Measurements from ENCODE around the gene CXorf38. TPM values are rescaled to one million over a fixed set of nuclear protein-coding genes. Genes with fewer than 3 reads are reported as not detected.

The CXorf38 gene, protein sequence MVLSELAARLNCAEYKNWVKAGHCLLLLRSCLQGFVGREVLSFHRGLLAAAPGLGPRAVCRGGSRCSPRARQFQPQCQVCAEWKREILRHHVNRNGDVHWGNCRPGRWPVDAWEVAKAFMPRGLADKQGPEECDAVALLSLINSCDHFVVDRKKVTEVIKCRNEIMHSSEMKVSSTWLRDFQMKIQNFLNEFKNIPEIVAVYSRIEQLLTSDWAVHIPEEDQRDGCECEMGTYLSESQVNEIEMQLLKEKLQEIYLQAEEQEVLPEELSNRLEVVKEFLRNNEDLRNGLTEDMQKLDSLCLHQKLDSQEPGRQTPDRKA
- 10 to 100 TPM; 17.5 to 44.3 (median 39.5) TPM for polyA plus RNA-seq (ENCODE audit: low read depth in 6 of 6)

DNA sequence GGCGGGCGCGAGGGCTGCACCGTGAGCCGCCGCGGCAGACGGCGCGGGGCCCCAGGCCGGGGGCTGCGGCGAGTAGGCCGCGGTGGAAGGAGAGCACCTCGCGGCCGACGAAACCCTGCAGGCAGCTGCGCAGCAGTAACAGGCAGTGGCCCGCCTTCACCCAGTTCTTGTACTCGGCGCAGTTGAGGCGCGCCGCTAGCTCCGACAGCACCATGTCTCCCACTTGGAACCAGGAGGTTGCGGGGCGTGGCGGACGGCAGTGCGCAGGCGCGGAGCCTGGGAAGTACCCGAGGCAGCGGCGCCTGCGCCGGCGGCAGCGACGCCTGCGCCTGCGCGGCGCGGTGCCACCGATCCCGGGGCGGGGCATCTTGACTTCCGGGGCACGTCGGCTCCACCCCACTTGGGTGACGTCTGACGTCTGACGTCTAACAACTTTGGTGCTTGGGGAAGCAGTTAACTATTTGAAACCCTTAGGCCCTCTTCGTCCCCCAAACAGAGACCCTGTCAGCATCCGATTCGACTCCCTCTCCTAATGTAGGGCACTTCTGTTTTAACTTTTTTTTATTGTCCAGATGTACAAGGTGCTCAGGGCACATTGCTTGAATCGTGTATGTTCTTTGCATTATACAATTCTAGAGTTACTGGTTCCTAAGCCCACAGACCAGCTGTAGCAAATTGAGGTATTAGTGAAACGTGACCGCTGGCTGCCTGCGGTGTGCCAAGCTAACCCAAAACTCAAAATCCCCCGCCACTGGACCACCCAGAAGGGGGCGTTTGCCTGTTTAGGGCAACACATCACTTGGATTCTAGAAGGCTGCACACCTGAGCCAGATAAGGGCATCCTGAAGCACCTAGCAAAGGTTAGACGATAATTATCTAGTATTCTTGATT lies at the start of gene CXorf38:
Gene CXorf38, minus strand, starts transcription at position 255 of the 891 bp plus-strand sequence. Its CDS starts 41 bp downstream, at position 214.
- Mint-ChIP-seq H3K27ac (peak within 1 kb of the TSS; percentile 96 to 100 (median 98)), H3K4me1 (peaks cover 33 to 46% (median 38%) of the 10 kb centered on the region in 3 donors), H3K9me3 (no peaks in the 10 kb centered on the region), H3K36me3 (peaks cover 0 to 2% of the 10 kb centered on the region in 2 donors), H3K4me3 (peak within 1 kb of the TSS; percentile 83 to 99 (median 97)), H3K27me3 (no peaks in the 10 kb centered on the region)
- peak; percentile 69 to 71 for ATAC-seq (ENCODE audit: low read depth in 2 of 2)
- DNase-seq: peak; percentile 94

DNA sequence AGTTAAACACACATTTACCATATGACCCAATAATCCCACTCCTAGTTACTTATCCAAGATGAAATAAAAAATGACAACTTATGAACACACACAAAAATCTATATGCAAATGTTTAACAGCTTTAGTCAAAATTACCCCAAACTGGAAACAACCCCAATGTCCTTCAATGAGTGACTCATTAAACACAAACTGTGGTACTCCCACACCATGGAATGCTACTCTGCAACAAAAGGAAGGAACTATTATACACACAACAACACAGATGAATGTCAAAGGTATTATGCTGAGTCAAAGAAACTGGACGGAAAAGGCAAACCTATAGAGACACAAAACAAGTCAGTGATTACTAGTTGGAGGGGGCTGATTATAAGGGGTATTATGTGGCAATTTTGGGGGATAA lies 47.4 kb upstream of the CXorf38 start:
- Mint-ChIP-seq H3K27ac (peak overlapping the region in 3 of 6 donors; percentile 28 to 76 (median 47)), H3K36me3 (peaks cover 18 to 21% of the 10 kb centered on the region in 2 donors), H3K27me3 (no peaks in the 10 kb centered on the region), H3K4me3 (peak overlapping the region in 1 of 8 donors; percentile 2), H3K9me3 (no peaks in the 10 kb centered on the region), H3K4me1 (no peaks in the 10 kb centered on the region)
- DNase-seq (no peak), ATAC-seq (ENCODE audit: low read depth in 2 of 2) (no peak)

DNA sequence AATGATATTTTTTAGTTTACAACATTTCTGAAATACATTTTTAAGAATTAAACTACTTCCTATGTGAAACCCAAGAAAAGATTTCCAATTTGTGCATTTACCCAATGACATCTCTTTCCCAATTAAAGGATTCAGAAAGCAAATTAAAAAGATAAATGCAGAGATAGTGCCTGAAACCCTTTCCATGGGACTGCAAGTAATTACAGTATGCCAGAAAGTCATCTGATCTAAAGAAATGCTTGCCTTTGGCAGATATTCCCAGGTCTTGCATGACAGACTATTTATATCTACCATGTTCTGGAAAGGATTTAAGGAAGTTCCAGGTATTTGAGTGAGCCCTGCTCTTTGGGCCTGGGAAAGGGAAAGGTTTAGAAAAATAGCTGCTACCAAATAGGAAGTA lies 41.6 kb upstream of the CXorf38 start:
- Mint-ChIP-seq H3K4me3 (no peak overlapping the region), H3K27ac (peak overlapping the region in 2 of 6 donors; percentile 24 to 33), H3K9me3 (no peaks in the 10 kb centered on the region), H3K36me3 (peaks cover 25 to 34% of the 10 kb centered on the region in 2 donors), H3K27me3 (no peaks in the 10 kb centered on the region), H3K4me1 (peaks cover 20 to 26% (median 22%) of the 10 kb centered on the region in 3 donors)
- ATAC-seq (ENCODE audit: low read depth in 2 of 2): no peak
- DNase-seq: no peak

DNA sequence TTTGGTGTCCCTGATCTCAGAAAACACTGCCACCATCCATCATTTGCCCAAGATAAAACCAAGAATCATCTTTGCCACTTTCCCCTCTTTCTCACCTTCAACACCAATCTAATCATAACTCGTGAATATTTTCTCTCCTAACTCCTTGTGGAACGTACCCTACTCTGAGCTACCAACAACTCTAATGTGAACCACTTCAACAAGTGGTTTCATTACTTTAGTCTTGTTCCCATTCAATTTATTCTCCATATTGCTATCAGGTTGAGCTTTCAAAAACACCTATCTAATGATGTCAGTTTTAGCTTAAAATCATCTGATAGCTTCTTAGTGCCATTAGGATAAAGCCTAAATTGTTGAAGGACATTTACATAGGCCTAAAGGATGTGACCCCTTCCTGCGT lies 39.8 kb upstream of the CXorf38 start:
- Mint-ChIP-seq H3K9me3 (no peaks in the 10 kb centered on the region), H3K27ac (peak overlapping the region in 5 of 6 donors; percentile 6 to 95 (median 64)), H3K36me3 (peaks cover 17 to 36% of the 10 kb centered on the region in 2 donors)

DNA sequence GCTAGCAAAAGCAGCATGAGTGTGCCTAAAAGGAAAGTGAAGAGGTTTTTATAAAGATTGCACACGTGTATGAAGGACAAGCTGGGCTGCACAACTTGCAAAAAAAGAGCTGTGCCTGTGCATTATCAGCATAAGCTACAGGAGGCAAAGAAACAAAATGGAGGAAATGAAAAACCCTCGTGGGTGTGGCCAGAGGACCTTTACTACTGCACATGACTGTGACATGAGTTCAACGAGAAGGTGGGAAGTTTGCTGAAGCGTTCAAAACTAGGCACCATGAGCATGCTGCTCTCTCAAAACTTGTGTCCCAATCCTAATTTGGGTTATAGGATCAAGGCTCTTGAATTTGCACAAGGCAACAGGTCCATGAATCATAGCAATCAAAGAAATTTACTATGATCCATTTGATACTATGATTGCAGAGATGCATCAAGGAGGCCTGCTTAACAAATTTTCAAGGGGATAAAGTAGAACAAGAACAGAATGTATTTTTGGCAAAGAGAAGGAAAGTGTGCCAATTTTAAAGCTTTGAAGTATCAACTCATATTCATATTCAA lies 38.1 kb upstream of the CXorf38 start:
- peaks cover 17 to 37% of the 10 kb centered on the region in 2 donors for H3K36me3 Mint-ChIP-seq
- H3K27me3 Mint-ChIP-seq: no peaks in the 10 kb centered on the region
- ATAC-seq (ENCODE audit: low read depth in 2 of 2) (peak; percentile 84 to 88), DNase-seq (peak; percentile 12)
- H3K27ac Mint-ChIP-seq: peak overlapping the region in 5 of 6 donors; percentile 2 to 85 (median 43)
- peak overlapping the region in 5 of 8 donors; percentile 1 to 66 (median 29) for H3K4me3 Mint-ChIP-seq
- peaks cover 20 to 26% (median 22%) of the 10 kb centered on the region in 3 donors for H3K4me1 Mint-ChIP-seq
- H3K9me3 Mint-ChIP-seq: no peaks in the 10 kb centered on the region

More for the DNA sequence above, 39.8 kb upstream of the CXorf38 start:
- Mint-ChIP-seq H3K4me1 (peaks cover 20 to 26% (median 22%) of the 10 kb centered on the region in 3 donors), H3K27me3 (no peaks in the 10 kb centered on the region), H3K4me3 (no peak overlapping the region)
- DNase-seq: no peak
- ATAC-seq (ENCODE audit: low read depth in 2 of 2): no peak

DNA sequence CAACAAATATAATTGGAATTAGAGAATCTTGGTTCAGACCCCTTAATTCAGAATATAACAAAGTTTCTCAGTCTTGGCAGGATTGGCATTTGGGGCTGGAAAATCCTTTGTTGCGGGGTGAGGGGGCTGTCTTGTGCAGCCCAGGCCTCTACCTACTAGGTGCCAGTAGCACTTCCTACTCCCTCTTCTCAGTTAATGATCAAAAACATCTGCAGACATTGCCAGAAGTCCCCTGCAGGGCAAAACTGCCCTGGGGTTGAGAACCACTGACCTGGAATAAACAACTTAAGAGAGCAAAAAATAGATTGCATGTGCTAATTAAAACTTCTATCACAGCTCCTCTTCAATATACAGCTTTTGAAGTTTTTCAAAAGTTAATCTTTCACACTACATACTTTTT lies 36.7 kb upstream of the CXorf38 start:
- Mint-ChIP-seq H3K27me3 (no peaks in the 10 kb centered on the region), H3K4me3 (peak overlapping the region in 5 of 8 donors; percentile 35 to 77 (median 66)), H3K4me1 (peaks cover 20 to 26% (median 22%) of the 10 kb centered on the region in 3 donors), H3K27ac (peak overlapping the region in 4 of 6 donors; percentile 51 to 88 (median 74)), H3K36me3 (peaks cover 24 to 48% of the 10 kb centered on the region in 2 donors), H3K9me3 (no peaks in the 10 kb centered on the region)
- DNase-seq (no peak), ATAC-seq (ENCODE audit: low read depth in 2 of 2) (peak in 1 of 2 donors; percentile 53)

DNA sequence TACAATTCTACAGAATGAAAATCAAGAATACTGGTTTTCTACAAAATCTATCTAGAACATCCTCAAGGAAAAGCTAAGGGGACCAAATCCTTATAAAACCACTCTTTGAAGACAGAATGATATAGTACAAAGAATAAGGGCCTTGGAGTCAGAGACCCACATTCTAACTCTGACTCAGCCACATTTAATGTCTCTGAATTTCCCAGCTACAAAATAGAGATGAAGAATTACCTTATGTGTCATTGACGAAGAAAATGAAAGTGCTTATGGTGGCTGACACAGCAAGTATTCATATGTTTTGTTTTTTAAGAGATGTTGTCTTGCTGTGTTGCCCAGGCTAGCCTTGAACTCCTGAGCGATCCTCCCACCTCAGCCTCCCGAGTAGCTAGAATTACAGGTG lies 35.9 kb upstream of the CXorf38 start:
- H3K36me3 Mint-ChIP-seq: peaks cover 27 to 52% of the 10 kb centered on the region in 2 donors
- ATAC-seq (ENCODE audit: low read depth in 2 of 2): no peak
- no peak for DNase-seq

DNA sequence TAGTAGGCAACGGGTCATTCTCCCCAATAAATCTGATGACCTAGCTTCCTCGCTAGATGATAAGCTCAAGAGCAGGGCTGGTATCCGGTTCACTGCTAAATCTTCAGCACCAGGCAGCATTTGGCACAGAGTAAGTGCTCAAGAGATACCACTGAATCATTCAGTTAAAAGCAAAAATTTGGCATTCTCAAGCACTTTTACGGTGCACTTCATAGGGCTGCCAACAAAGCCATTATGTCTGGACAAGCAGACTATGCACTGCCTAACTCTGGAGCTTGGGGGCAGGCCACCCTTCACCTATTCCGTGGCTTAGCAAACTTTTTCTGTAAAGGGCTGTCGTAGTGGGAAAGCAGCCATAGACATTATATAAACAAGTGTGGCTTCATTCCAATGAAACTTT lies 23.8 kb upstream of the CXorf38 start:
- ATAC-seq (ENCODE audit: low read depth in 2 of 2): no peak
- H3K27me3 Mint-ChIP-seq: no peaks in the 10 kb centered on the region

More for the DNA sequence above, 35.9 kb upstream of the CXorf38 start:
- no peaks in the 10 kb centered on the region for H3K9me3 Mint-ChIP-seq
- H3K4me1 Mint-ChIP-seq: peaks cover 20 to 26% (median 22%) of the 10 kb centered on the region in 3 donors
- H3K27ac Mint-ChIP-seq: peak overlapping the region in 2 of 6 donors; percentile 30 to 62
- no peaks in the 10 kb centered on the region for H3K27me3 Mint-ChIP-seq
- H3K4me3 Mint-ChIP-seq: no peak overlapping the region

DNA sequence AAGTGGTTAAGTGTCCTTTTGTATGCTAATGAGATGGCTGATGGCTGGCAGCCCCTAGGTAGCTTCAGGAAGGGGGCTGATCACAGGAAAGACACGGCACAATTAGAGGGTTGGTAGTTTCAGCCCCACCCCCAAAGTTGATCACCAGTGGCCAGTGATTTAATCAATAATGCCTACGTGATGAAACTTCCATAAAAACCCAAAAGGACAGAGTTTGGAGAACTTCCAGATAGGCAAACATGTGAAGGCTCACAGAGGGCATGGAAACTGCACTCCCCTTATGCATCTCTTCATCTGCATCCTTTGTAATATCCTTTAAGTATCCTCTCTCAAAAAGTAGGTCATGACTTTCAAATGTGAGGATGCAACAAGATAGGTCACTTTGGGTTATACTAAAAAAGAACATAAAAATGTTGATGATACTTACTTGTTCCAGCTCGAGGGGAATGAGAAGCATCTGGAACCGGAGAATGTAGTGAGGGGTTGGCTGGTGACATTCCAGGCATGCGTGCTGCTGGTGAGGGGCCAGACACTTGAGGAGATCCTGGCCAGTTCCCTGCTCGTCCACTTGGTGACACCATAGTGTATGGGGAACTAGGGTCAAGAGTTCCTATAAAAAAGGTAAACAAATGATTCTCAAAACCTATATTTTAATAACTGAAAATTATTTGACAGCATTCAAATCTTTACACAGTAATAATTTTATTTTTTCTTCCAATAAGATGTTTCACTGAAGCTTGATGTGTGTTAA lies 16.7 kb upstream of the CXorf38 start:
- Mint-ChIP-seq H3K4me3 (no peak overlapping the region), H3K27ac (peak overlapping the region in 1 of 6 donors; percentile 56), H3K36me3 (peaks cover 53 to 61% of the 10 kb centered on the region in 2 donors)

More for the DNA sequence above, 23.8 kb upstream of the CXorf38 start:
- no peak overlapping the region for H3K4me3 Mint-ChIP-seq
- no peaks in the 10 kb centered on the region for H3K9me3 Mint-ChIP-seq
- H3K4me1 Mint-ChIP-seq: no peaks in the 10 kb centered on the region
- peaks cover 46 to 47% of the 10 kb centered on the region in 2 donors for H3K36me3 Mint-ChIP-seq
- DNase-seq: no peak
- H3K27ac Mint-ChIP-seq: no peak overlapping the region

DNA sequence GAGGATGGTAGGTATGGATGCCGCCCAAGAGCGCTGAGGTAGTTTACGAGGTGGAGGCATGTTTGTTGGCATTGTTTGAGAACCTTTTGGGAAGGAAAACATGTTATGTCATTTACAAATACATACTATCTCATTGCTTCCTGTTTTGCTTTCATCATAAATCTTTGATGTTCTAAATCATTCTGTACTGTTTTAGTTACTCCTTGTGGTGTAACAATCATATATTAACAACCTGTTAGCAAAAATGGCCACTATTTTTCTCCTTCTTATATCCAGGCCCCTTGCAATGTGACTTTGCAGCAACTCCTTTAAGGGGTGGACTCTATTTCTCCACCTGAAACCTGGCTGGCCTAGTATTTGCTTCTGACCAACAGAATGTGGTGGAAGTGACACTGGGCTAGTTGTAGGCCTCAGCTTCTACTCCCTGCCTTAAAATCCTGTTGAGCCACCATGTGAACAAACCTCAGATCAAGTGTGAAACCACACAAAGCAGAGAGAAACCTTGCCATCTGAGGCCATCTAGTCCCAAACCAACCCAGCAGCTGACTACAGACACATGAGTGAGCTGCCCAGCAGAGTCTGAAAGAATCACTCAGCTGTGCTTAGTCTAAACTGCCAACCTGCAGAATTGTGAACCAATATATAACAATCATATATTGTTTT lies 15.8 kb upstream of the CXorf38 start:
- no peaks in the 10 kb centered on the region for H3K9me3 Mint-ChIP-seq
- no peaks in the 10 kb centered on the region for H3K27me3 Mint-ChIP-seq
- H3K27ac Mint-ChIP-seq: peak overlapping the region in 1 of 6 donors; percentile 5
- H3K4me1 Mint-ChIP-seq: no peaks in the 10 kb centered on the region
- no peak overlapping the region for H3K4me3 Mint-ChIP-seq
- peaks cover 52 to 55% of the 10 kb centered on the region in 2 donors for H3K36me3 Mint-ChIP-seq
- peak in 1 of 2 donors; percentile 23 for ATAC-seq (ENCODE audit: low read depth in 2 of 2)
- DNase-seq: no peak

More for the DNA sequence above, 16.7 kb upstream of the CXorf38 start:
- no peak for DNase-seq
- H3K27me3 Mint-ChIP-seq: no peaks in the 10 kb centered on the region
- H3K4me1 Mint-ChIP-seq: no peaks in the 10 kb centered on the region
- H3K9me3 Mint-ChIP-seq: no peaks in the 10 kb centered on the region
- ATAC-seq (ENCODE audit: low read depth in 2 of 2): no peak

DNA sequence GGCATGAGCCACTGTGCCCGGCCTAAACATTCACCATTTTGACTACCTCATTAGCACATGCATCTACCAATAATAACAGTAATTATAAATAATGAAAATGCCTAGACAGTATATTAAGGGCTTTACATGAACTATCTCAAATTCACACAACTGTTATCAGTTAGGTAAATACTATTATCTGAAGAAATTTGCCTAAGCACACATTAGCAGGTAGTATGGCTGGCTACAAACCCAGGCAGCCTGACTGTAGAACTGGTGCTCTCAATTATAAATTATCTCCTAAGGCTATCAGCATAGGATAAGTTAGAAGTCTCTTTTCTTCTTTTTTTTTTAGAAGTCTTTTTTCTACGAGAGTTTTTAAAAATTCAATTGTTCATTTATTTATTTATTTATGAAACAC lies 14.1 kb upstream of the CXorf38 start:
- H3K36me3 Mint-ChIP-seq: peaks cover 37 to 40% of the 10 kb centered on the region in 2 donors

DNA sequence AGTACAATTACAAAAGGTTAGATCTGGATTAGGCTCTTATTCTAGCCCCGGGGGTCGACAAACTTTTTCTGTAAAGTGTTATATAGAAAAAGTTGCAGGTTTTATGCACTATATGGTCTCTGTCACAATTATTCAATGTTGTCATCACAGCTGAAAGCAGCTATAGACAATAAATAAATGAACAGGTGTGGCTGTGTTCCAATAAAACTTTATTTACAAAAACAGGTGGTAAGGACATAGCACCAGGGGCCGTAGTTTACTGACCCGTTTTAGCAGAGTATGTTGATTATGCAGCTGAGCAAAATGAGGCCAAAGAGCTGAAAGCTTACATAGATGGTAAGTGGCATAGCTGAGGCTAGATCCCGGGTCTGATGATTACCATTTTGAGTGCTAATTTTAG lies 13.0 kb upstream of the CXorf38 start:
- DNase-seq: no peak
- Mint-ChIP-seq H3K36me3 (peaks cover 29 to 32% of the 10 kb centered on the region in 2 donors), H3K27me3 (no peaks in the 10 kb centered on the region), H3K4me1 (no peaks in the 10 kb centered on the region), H3K27ac (no peak overlapping the region), H3K4me3 (no peak overlapping the region), H3K9me3 (no peaks in the 10 kb centered on the region)
- ATAC-seq (ENCODE audit: low read depth in 2 of 2): no peak

More for the DNA sequence above, 14.1 kb upstream of the CXorf38 start:
- Mint-ChIP-seq H3K27me3 (no peaks in the 10 kb centered on the region), H3K9me3 (no peaks in the 10 kb centered on the region), H3K4me3 (no peak overlapping the region), H3K27ac (no peak overlapping the region), H3K4me1 (no peaks in the 10 kb centered on the region)
- DNase-seq (no peak), ATAC-seq (ENCODE audit: low read depth in 2 of 2) (no peak)

All from naive B cell (primary cell).